HG02763 (cell line): ENCODE results near the gene DAPK3.
A peak's percentile ranks its signal among the peaks of the same experiment; 100 is the strongest.
"Not testable (repeated sequence)": the region's sequence is repeated elsewhere in the genome, so short reads cannot be mapped to it uniquely, and the experiment has no call there.

Experiments
- ATAC-seq: cut with Tn5 transposase; IDR thresholded peaks from one replicate; pipeline ENCODE4 v1.9.1; 2021; ENCODE audit warnings: mild to moderate bottlenecking, moderate library complexity; ENCODE audit not compliant: unreplicated experiment

The DAPK3 gene

DNA sequence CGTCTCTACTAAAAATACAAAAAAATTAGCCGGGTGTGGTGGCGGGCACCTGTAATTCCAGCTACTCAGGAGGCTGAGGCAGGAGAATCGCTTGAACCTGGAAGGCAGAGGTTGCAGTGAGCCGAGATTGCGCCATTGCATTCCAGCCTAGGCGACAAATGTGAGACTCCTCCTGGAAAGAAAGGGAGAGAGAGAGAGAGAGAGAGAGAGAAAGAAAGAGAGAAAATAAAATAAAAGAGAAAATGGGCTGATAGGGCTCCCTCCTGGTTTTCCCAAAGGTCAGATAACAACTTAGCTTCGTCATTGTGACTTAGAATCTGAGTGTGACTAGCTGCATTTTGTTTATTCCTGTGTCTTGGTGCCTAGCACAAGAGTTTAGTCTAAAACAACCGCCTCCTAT lies 34.5 kb upstream of the DAPK3 start:
- ATAC-seq = not testable (repeated sequence)

DNA sequence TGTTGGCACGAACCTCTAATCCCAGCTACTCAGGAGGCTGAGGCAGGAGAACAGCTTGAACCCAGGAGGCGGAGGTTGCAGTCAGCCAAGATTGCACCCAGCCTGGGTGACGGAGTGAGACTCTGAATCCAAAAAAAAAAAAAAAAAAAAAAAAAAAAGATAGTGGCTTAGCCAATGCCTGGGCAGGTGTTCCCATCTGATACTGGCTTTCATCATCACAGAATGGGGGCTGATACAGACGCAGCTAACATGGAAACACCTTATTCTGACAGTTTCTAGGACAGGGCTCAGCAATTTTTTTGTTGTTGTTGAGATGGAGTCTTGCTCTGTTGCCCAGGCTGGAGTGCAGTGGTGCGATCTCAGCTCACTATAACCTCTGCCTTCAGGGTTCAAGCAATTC lies 29.9 kb upstream of the DAPK3 start:
- not testable (repeated sequence) for ATAC-seq

GRCh38 chr19:3998667-3999412 lies 27.9 kb upstream of the DAPK3 start:
- not testable (repeated sequence) for ATAC-seq

DNA sequence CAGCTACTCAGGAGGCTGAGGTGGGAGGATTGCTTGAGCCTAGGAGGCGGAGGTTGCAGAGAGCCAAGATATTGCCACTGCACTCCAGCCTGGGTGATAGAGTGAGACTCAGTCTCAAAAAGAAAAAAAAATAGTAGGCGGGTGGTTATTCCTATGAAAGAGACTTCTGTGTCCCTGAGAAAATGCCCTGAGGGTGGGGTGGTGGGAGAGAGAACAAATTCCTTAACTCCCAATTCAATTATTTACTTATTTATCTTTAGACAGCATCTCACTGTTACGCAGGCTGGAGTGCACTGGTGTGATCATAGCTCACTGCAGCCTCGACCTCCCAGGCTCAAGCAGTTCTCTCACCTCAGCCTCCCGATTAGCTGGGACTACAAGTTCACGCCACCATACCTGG lies 24.7 kb upstream of the DAPK3 start:
- no peak for ATAC-seq

DNA sequence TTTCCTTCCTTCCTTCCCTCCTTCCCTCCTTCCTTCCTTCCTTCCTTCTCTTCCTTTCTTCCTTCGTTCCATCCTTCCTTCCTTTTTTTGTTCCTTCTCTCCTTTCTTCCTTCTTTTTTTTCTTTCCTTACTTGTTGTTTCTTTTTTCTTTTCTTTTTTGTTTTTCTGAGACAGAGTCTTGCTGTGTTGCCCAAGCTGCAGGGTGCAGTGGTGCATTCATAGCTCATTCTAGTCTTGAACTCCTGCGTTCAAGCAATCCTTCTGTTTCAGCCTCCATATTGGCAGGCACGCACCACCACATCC lies 19.9 kb upstream of the DAPK3 start:
- ATAC-seq = no peak

GRCh38 chr19:3987619-3988371 lies 16.9 kb upstream of the DAPK3 start:
- peak; percentile 38 for ATAC-seq

- ATAC-seq = no peak
Observed at GRCh38 chr19:3986260-3987041, 15.6 kb upstream of the DAPK3 start.

DNA sequence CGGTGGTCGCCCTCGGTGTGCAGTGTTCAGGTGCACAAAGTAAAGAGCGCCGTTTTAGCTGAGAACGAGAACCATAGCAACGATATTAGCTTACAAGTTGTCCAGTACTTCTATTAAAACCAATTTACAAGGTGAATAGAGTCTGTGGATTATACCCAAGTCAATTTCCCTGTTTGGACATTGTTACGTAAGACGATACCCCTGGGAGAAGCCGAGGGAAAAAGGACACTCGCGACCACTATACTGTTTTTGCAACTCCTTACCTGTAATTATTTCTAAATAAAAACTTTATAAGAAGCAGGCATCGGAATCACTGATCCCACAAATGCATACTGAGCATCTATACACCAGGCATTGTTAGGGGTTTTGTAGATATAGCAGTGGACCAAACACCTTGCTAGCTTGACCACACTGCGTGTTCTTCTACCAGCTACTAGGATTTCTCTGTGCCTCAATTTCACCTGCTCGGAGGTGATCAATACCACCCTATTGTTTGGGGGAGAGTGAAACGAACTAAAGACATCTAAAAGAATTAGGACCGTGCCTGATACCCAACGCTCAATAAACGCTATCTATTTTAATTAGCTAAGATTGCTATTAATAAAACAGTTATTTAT lies 14.9 kb upstream of the DAPK3 start:
- no peak for ATAC-seq

DNA sequence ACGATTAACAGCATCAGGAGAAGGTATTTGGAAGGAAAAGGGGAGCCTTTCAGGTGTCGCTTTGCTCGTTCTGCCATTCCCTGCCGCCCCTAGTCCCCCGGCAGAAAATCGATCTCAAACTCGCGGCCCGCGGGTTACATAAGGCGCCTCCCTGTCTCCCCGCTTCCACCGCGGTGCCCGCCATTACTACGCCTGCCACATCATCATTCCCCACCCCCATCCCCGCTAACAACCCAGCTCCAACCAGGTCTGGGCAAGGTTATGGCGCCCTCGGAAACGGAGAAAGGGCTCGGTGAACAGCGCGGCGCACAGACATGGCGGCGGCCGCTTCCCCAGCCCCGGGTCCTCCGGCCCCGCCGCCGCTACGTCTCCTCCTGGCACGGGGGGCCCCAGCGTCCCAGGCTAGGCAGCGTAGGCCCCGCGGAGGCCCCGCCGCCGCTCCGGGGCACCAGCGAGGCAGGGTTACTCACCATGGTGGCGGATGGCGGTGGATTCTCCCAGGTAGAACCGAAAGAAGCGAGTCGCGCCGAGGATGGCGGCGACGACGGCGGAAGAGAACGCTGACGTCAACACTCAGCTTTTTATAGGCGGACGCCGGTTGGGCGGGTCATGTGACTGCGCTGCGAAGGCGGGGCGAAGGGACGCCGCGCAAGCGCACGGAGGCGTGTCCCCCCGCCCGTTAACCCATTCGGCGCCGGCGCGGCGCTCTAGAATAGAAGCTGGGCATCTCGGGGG lies 14.2 kb upstream of the DAPK3 start, which contains the start of gene EEF2:
EEF2 (minus strand) TSS at position 556 of the 735 bp plus-strand sequence; CDS start at position 473, 83 bp downstream.
- ATAC-seq = peak; percentile 59

- no peak for ATAC-seq
Observed at GRCh38 chr19:3984584-3984907, 13.6 kb upstream of the DAPK3 start.

DNA sequence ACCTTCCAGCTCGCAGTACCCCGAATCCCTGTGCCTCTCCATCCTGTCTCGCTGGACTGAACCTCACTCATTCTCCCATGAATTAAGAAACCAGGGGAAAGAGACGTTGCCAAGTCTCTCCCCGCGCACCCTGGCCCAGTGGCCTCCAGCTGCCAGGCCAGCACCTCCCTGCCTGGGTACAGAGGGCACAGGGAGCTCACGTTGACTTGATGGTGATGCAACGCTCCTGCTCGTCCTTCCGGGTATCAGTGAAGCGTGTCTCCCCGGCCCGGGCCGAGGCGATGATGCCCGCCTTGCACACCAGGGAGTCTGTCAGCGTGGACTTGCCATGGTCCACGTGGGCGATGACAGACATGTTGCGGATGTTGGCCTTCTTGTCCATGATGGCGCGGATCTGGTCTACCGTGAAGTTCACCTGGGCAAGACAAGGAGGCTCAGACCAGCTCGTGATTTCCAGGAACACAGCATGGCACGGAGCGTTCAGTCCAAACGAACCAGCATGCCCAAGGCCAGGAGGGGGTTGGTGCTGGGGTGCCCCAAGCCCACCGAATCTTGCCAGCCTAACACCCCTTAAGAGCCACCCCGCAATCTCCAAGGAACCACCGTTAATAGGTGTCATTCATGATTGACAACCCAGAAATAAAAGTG lies 13.2 kb upstream of the DAPK3 start:
- no peak for ATAC-seq

GRCh38 chr19:3983542-3983914 lies 12.6 kb upstream of the DAPK3 start:
- no peak for ATAC-seq

- no peak for ATAC-seq
Observed at GRCh38 chr19:3982701-3983541, 12.0 kb upstream of the DAPK3 start.

DNA sequence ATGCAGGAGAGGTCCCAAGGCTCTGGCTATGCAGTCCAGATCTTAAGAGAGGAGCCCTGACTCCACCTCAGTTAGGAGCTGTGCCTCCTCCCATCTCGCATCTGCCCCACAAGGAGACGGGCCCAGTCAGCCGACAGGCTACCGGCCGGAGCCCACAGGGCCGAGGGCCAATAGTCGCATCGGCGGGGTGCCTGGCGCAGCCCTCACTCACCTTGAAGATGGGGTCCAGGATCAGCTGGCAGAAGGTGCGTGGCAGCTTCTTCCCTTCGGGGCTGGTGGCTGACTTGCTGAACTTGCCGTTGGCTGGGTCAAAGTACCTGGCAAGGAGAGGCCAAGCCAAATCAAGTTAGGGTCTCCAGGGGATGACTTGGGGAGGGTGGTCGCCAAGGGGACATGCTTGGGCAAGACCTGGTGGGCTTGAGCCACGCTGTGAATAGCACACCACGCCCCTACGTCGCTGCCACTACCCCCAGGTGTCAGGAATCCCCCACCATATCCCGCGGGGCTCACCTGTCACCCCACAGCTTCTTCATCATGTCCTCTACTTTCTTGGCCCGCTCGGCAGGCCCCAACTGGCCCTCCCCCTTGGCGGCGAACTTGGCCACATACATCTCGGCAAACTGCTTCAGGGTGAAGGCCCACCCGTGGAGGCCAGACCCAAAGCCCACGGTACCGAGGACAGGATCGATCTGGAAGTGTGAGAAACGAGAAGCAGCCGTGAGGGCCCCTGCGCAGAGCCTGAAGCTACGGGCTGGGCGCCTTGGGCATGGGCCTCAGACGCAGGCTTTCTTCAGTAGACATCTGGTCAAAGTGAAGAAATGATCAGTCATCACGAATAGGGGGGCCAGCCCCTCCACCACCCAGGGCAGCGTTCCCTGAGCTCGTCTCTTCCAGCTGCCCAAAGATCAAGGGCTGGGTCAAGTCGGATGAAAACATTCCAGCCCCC lies 11.1 kb upstream of the DAPK3 start:
- no peak for ATAC-seq

DNA sequence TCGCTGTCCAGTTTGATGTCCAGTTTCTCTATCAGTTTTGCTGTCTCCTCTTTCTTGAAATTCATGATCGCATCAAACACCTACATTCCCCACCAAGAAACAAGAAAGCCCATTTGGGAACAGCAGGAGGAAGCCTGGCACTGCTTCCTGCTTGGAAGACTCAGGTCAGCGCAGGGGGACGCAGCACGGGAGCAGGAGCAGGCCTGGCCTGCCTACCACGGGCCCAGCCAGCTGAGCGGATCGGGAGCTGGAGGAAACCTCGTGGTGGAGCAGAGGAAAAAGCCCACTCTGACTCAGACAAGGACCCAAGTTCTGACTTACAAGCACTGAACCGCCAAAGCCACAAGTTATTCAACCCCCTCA lies 10.5 kb upstream of the DAPK3 start:
- ATAC-seq = no peak

- ATAC-seq = no peak
Observed at GRCh38 chr19:3980353-3981251, 9.7 kb upstream of the DAPK3 start.

- no peak for ATAC-seq
Observed at GRCh38 chr19:3979674-3980352, 8.9 kb upstream of the DAPK3 start.
